Coronary artery (tissue), 2 donors: ENCODE results near the gene DBNDD2.

ENCODE experiments used
- DNase-seq: peaks from one replicate; pipeline ENCODE4 v3.0.0-alpha.2; 2017; ENCODE audit warnings: low spot score
- H3K27ac ChIP-seq, 2 donors: fragments of 200-600 bp; sonication (generic); one replicate each; pipeline ENCODE4 v1.5.1; 2016 to 2019
- H3K4me3 ChIP-seq: fragments of 200-600 bp; sonication (generic); 2 replicates; pipeline ENCODE4 v1.5.1; 2016; ENCODE audit warnings: mild to moderate bottlenecking, moderate library complexity
- TF ChIP-seq, protein P1 (sequence below): fragments of 200-600 bp; sonication (generic); IDR thresholded peaks from one replicate; pipeline ENCODE4 v1.5.1; 2019; ENCODE audit warnings: antibody characterized with exemption

DBNDD2 gene

DNA sequence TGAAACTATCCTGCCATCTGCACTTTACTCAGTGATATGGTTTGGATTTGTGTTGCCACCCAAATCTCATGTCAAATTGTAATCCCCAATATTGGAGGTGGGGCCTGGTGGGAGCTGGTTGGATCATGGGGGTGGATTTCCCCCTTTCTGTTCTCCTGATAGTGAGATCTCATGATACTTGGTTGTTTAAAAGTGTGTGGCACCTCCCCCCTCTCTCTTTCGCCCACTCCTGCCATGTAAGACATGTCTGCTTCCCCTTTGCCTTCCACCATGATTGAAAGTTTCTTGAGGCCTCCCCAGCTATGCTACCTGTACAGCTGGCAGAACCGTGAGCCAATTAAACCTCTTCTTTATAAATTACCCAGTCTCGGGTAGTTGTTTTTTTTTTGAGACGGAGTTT lies 25.9 kb downstream of the DBNDD2 start:
- TF ChIP-seq, protein P1, sequence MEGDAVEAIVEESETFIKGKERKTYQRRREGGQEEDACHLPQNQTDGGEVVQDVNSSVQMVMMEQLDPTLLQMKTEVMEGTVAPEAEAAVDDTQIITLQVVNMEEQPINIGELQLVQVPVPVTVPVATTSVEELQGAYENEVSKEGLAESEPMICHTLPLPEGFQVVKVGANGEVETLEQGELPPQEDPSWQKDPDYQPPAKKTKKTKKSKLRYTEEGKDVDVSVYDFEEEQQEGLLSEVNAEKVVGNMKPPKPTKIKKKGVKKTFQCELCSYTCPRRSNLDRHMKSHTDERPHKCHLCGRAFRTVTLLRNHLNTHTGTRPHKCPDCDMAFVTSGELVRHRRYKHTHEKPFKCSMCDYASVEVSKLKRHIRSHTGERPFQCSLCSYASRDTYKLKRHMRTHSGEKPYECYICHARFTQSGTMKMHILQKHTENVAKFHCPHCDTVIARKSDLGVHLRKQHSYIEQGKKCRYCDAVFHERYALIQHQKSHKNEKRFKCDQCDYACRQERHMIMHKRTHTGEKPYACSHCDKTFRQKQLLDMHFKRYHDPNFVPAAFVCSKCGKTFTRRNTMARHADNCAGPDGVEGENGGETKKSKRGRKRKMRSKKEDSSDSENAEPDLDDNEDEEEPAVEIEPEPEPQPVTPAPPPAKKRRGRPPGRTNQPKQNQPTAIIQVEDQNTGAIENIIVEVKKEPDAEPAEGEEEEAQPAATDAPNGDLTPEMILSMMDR, result no peak
- no peak overlapping the region for H3K4me3 ChIP-seq
- peak overlapping the region; percentile 41 to 47 for H3K27ac ChIP-seq
- no peak for DNase-seq

DNA sequence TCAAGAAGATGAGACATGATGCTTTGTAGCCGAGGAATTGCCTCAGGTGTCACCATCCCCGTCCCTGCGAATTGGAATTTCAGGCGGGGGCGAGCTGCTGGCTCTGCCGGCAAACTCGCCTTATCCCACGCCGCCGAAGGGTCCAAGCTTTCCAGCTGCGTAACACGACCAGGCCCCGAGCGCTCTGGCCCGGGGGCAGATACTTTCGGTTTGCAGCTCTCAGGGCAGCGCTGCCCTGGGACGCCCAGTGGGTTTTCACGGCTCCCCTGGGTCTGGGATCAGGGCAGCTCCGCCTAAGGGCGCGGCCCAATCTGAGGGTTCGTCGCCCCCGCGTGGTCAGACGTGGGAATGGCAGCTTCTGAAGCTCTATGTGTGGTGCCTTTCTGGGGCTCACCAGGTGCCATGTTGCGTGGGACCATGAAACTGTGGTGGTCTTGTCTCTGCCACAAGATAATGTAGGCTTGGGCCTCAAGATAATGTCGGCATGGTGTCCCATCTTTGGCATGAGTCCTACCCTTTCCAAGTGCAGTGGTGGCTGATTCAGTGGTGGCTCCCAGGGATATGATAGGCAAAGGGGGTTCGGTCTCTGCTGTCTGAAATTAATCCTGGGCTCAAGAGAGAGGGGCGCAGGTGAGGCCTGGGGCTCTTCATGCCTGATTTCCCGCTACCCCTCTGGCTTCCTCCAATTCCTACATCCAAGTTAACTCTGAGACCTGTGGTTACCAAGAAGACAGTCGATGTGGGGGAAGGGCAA lies 28.8 kb downstream of the DBNDD2 start:
- Histone ChIP-seq H3K27ac (peak overlapping the region; percentile 84 to 86), H3K4me3 (peak overlapping the region; percentile 75)
- peak; percentile 92 for DNase-seq
- TF ChIP-seq, protein P1, result peak; percentile 96

DNA sequence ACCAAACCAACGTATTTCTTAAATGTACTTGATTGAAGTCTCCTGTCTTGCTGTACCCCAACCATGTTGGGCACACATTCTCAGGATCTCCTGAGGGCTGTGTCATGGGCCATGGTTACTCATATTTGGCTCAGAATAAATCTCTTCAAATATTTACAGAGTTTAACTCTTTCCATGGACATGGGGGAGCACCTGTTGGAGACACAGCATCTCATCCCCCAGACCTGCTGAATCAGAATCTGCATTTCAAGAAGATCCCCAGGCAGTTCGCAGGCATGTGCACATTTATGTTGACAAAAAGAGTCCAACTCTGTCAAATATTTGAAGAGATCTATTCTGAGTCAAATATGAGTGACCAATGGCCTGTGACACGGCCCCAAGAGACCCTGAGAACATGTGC lies 32.3 kb downstream of the DBNDD2 start:
- no peak for DNase-seq
- TF ChIP-seq, protein P1, result no peak
- no peak overlapping the region for H3K4me3 ChIP-seq
- H3K27ac ChIP-seq, result no peak overlapping the region

DNA sequence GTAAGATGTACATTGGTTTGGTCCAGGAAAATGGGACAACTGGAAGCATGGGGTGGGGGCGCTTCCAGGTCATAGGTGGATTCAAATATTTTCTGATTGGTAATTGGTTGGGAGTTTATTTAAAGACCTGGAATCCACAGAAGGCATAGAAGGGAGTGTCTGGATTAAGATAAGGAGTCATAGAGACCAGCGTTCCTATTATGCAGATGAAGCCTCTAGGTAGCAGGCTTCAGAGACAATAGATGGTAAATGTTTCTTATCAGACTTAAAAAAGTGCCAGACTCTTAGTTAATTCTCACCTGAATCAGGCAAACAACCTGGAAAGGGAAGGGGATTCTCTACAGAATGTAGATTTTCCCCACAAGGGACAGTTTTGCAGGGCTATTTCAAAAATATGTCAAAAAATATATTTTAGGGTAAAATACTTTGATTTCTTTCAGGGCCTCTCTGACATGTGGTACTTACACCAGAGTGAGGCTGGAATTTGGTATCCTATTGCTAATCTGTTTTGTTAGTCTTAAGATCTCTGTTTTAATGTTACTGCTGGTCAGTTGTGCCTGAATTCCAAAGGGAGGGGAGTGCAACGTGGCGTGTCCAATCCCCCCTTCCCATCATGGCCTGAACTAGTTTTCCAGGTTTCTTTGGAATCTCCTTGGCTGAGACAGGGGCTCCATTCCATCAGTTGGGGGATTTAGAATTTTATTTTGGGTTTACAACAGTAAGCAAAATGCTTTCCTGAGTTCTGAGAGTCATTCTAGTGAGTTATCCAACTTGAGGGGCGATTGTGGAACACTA lies 33.0 kb downstream of the DBNDD2 start:
- Histone ChIP-seq H3K4me3 (no peak overlapping the region), H3K27ac (no peak overlapping the region)
- TF ChIP-seq, protein P1, result no peak
- DNase-seq, result no peak

DNA sequence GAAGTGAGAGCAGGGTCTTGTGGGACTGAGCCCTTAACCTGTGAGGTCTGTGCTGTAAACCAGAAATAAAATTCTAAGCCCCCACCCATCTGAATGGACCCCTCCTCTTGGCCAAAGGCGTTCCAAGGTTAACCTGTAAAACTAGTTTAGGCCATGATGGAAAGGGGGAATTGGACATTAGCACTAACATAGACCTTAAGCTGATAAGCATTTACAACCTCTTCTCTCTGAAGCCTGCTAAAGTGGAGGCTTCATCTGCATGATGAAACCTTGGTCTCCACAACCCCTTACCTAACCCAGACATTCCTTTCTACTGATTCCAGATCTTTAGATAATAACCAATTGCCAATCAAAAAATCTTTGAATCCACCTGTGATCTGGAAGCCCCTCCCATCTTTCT lies 33.7 kb downstream of the DBNDD2 start:
- no peak for DNase-seq
- no peak overlapping the region for H3K27ac ChIP-seq
- H3K4me3 ChIP-seq, result no peak overlapping the region
- TF ChIP-seq, protein P1, result no peak

DNA sequence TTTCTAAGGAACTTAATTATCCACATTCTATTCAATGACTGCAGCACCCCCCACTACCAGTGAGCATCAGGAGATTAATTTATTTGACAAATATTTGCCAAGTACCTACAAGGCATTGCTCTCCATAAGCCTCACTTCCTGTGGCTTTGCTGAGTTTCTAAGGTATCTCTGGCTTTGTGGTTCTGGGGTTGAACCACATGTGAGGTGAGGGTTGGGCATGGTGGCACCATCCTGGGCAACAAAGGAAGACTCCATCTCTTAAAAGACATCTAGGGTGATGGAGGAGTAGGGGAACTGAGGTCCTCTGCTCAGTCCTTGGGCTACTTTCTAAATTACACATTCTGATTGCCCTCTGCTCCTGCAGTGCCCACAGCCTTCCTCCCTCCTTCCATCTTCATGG lies 36.0 kb downstream of the DBNDD2 start:
- DNase-seq, result no peak
- TF ChIP-seq, protein P1, result no peak
- no peak overlapping the region for H3K4me3 ChIP-seq
- H3K27ac ChIP-seq, result no peak overlapping the region
